GM04503 (cell line): ENCODE data around the gene RADX.

Experiments
- DNase-seq: peaks from one replicate; pipeline ENCODE4 v3.0.0-alpha.2; 2012; ENCODE audit warnings: low read depth

Gene RADX

GRCh38 chrX:106684207-106684606 lies 72.4 kb downstream of the RADX start:
- DNase-seq = no peak

GRCh38 chrX:106692425-106693065 lies 80.8 kb downstream of the RADX start:
- DNase-seq = no peak

- no peak for DNase-seq
Observed at GRCh38 chrX:106696502-106696901, 84.7 kb downstream of the RADX start.

GRCh38 chrX:106698693-106699092 lies 86.9 kb downstream of the RADX start:
- no peak for DNase-seq

- DNase-seq = no peak
Observed at GRCh38 chrX:106702636-106703035, 90.9 kb downstream of the RADX start.

GRCh38 chrX:106706466-106706865 lies 94.7 kb downstream of the RADX start:
- no peak for DNase-seq

- DNase-seq = peak; percentile 87
Observed at GRCh38 chrX:106707771-106708454, 96.1 kb downstream of the RADX start.

GRCh38 chrX:106710771-106711170 lies 99.0 kb downstream of the RADX start:
- no peak for DNase-seq

GRCh38 chrX:106711375-106711774 lies 99.6 kb downstream of the RADX start:
- no peak for DNase-seq

- no peak for DNase-seq
Observed at GRCh38 chrX:106716004-106716403, 104.2 kb downstream of the RADX start.

GRCh38 chrX:106716463-106716862 lies 104.7 kb downstream of the RADX start:
- no peak for DNase-seq

GRCh38 chrX:106718709-106719108 lies 106.9 kb downstream of the RADX start:
- DNase-seq = no peak

- DNase-seq = no peak
Observed at GRCh38 chrX:106725931-106726330, 114.2 kb downstream of the RADX start.

- no peak for DNase-seq
Observed at GRCh38 chrX:106726485-106727437, 115.0 kb downstream of the RADX start, which contains the start of gene RNF128. Gene RNF128, plus strand, starts transcription at chrX:106726701. Its CDS starts 213 bp downstream, at chrX:106726914.

- DNase-seq = no peak
Observed at GRCh38 chrX:106728337-106728736, 116.6 kb downstream of the RADX start.
